ENCODE data around the gene URM1.

The URM1 gene

DNA sequence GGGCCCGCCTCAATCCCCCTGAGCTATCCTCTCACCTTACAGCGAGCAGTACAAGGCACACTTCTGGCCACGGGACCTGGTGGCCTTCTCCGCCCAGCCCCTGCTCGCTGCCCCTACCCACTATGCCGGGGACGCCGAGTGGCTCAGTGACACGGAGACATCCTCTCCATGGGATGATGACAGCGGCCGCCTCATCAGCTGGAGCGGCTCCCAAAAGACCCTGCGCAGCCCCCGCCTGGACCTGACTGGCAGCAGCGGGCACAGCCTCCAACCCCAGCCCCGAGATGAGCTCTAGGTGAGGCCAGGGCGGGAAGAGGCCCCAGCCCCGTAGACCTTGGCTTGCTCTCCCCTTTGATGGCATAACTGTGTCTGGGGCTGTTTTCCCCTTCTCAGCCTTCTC, 64.4 kb downstream of the URM1 start:
- no peak for DNase-seq

GRCh38 chr9:128438343-128439109, 67.4 kb downstream of the URM1 start:
- DNase-seq: no peak

DNA sequence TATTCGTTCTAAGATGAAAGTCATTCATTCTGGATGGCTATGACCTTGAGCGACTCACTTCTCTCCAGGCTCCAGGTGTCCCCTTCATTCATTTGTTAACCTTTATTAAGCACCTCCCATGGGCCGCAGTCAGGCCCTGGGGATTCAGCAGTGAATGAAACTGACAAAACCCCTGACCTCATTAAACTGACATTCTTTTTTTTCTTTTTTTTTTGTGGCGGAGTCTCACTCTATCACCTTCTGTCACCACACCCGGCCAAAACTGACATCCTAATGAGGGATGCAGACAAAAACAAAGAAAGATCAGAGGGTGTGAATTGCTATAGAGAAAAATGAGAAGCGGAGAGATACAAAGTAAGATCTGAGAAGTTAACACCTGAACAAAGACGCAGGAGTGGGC, 68.1 kb downstream of the URM1 start:
- no peak for DNase-seq
